ENCODE data around the gene MTHFD2.

DNA sequence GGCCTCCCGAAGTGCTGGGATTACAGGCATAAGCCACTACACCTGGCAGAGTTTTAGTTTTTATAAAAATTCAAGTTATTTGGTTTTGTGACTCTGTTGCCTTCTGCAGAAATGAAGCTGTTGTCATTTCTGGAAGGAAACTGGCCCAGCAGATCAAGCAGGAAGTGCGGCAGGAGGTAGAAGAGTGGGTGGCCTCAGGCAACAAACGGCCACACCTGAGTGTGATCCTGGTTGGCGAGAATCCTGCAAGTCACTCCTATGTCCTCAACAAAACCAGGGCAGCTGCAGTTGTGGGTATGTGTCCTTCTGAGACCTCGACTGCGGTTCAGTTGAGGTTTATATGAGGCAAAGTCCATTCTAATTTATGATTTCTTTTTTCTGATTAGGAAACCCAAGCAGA, 7.2 kb downstream of the MTHFD2 start:
- TF ChIP-seq ATF2 (IDR thresholded peaks at IDR 0.05; ENCODE audit: low read length) (no peak), EZH2 (IDR thresholded peaks at IDR 0.05; ENCODE audit: low read depth, low read length, severe bottlenecking) (no peak), CTCF (IDR thresholded peaks at IDR 0.05; ENCODE audit: control extremely low read depth in 1 of 3, insufficient read depth in 1 of 3, low read depth in 1 of 3, low read length in 3 of 3) (no peak), MAFK (IDR thresholded peaks at IDR 0.05; ENCODE audit: low read depth, low read length) (no peak), TAF1 (IDR thresholded peaks at IDR 0.05; ENCODE audit: low read depth, low read length) (no peak), EGR1 (IDR thresholded peaks at IDR 0.05; ENCODE audit: borderline replicate concordance, low read depth, low read length) (no peak)
